Endothelial cell of umbilical vein (primary cell): ENCODE results near the gene NEURL1B. TPM values are rescaled to one million over a fixed set of nuclear protein-coding genes. Genes with fewer than 3 reads are reported as not detected.

Source experiments
- BruUV-seq: library from RNA; stranded (reverse); fragments of 400-500 nt; replicated peaks from 2 replicates; lab custom pipeline; 2021; lab: Mats Ljungman, UMichigan
- CTCF ChIA-PET: fragments of 300-600, 350-600 bp; sonication (Branson Sonifier 250); formaldehyde crosslinking; loops from one replicate; lab custom pipeline; 2021; ENCODE audit warnings: antibody characterized with exemption, inconsistent platforms; lab: Charles Lee
- POLR2A ChIA-PET: fragments of 300-600, 350-600 bp; sonication (Branson Sonifier 250); formaldehyde crosslinking; loops from one replicate; lab custom pipeline; 2021; ENCODE audit warnings: antibody characterized with exemption, inconsistent platforms; lab: Charles Lee
- DNase-seq: peaks from one replicate; pipeline ENCODE4 v3.0.0-alpha.2; 2011; ENCODE audit warnings: low read depth, low spot score
- FAIRE-seq: peaks from 2 replicates; lab custom pipeline; 2011; peaks lifted over from hg19 to GRCh38; lab: Jason Lieb, UNC
- H2AFZ ChIP-seq: 2 replicates; pipeline ENCODE4 v1.6.0; 2012; ENCODE audit warnings: low read depth, low read length, control low read depth, inconsistent platforms
- H3K27ac ChIP-seq: 2 replicates; pipeline ENCODE4 v1.5.1; 2011; ENCODE audit warnings: low read depth, mild to moderate bottlenecking, control low read depth, low read length, moderate library complexity; ENCODE audit not compliant: insufficient read depth
- H3K27me3 ChIP-seq, 2 experiments: 2 replicates each; pipeline versions ENCODE4 v1.6.0 to v1.6.1; 2011; ENCODE audit warnings: low read length in 2 of 2, mixed read lengths in 1 of 2; ENCODE audit not compliant: control insufficient read depth in 2 of 2, insufficient read depth in 2 of 2
- H3K36me3 ChIP-seq, 2 experiments: 2 replicates in 1 of 2; 3 replicates in 1 of 2; pipeline ENCODE4 v1.5.1; 2011; ENCODE audit warnings: low read length in 2 of 2, mild to moderate bottlenecking in 1 of 2, moderate library complexity in 1 of 2; ENCODE audit not compliant: control insufficient read depth in 2 of 2, insufficient read depth in 2 of 2; ENCODE audit errors: extremely low read depth in 1 of 2
- H3K4me1 ChIP-seq: 3 replicates; pipeline ENCODE4 v1.5.1; 2011; ENCODE audit warnings: mild to moderate bottlenecking, low read length; ENCODE audit not compliant: control insufficient read depth, insufficient read depth; ENCODE audit errors: extremely low read depth
- H3K4me2 ChIP-seq: 2 replicates; pipeline ENCODE4 v1.6.1; 2011; ENCODE audit warnings: low read length, control low read depth, mixed read lengths; ENCODE audit not compliant: insufficient read depth
- H3K4me3 ChIP-seq, 3 experiments: fragments of 200-600 bp in 1 of 3; sonication (generic), shearing (Covaris generic) in 1 of 3; replicated peaks in 1 of 3; 2 replicates each; pipeline ENCODE4 v1.5.1; 2011 to 2016; ENCODE audit warnings: control low read depth in 3 of 3, low read length in 3 of 3, mild to moderate bottlenecking in 2 of 3, inconsistent platforms in 1 of 3, low read depth in 1 of 3, moderate library complexity in 1 of 3; ENCODE audit not compliant: insufficient read depth in 1 of 3
- H3K79me2 ChIP-seq: 2 replicates; pipeline ENCODE4 v1.6.0; 2012; ENCODE audit warnings: low read length, inconsistent platforms; ENCODE audit not compliant: control insufficient read depth, insufficient read depth
- H3K9ac ChIP-seq: replicated peaks from 2 replicates; pipeline ENCODE3; 2011; ENCODE audit warnings: low read length, control low read depth; ENCODE audit not compliant: insufficient read depth; ENCODE audit errors: extremely low read depth
- H3K9me1 ChIP-seq: replicated peaks from 3 replicates; pipeline ENCODE4 v1.6.0; 2011; ENCODE audit warnings: mild to moderate bottlenecking, low read length; ENCODE audit not compliant: control insufficient read depth, insufficient read depth; ENCODE audit errors: extremely low read depth
- H3K9me3 ChIP-seq: replicated peaks from 2 replicates; pipeline ENCODE4 v1.5.1; 2012; ENCODE audit warnings: low read length, inconsistent platforms; ENCODE audit not compliant: control insufficient read depth, insufficient read depth
- H4K20me1 ChIP-seq: replicated peaks from 2 replicates; pipeline ENCODE3; 2011; ENCODE audit warnings: mild to moderate bottlenecking, low read length; ENCODE audit not compliant: control insufficient read depth, insufficient read depth; ENCODE audit errors: extremely low read depth
- EZH2 ChIP-seq: IDR thresholded peaks from 2 replicates; pipeline ENCODE4 v1.6.1; 2012; ENCODE audit warnings: borderline replicate concordance, low read depth, mild to moderate bottlenecking, moderate library complexity, low read length, inconsistent platforms; ENCODE audit not compliant: severe bottlenecking
- FOS ChIP-seq: IDR thresholded peaks from 2 replicates; pipeline ENCODE4 v1.6.1; 2011; ENCODE audit warnings: mild to moderate bottlenecking, low read length, moderate library complexity, borderline replicate concordance; ENCODE audit not compliant: insufficient read depth
- GATA2 ChIP-seq: IDR thresholded peaks from 2 replicates; pipeline ENCODE4 v1.7.0; 2011; ENCODE audit warnings: low read depth, mild to moderate bottlenecking, moderate library complexity, mixed read lengths, low read length; ENCODE audit not compliant: insufficient read length, insufficient read depth
- JUN ChIP-seq: IDR thresholded peaks from 2 replicates; pipeline ENCODE4 v1.6.1; 2011; ENCODE audit warnings: borderline replicate concordance, low read depth; ENCODE audit not compliant: insufficient read length, insufficient read depth
- MAX ChIP-seq: IDR thresholded peaks from 2 replicates; pipeline ENCODE4 v1.6.1; 2011; ENCODE audit not compliant: insufficient read depth, insufficient read length
- MYC ChIP-seq: IDR thresholded peaks from one replicate; pipeline ENCODE4 v1.6.1; 2011; ENCODE audit warnings: mild to moderate bottlenecking, low read depth, low read length
- POLR2A ChIP-seq: IDR thresholded peaks from 2 replicates; pipeline ENCODE4 v1.6.1; 2012; ENCODE audit warnings: low read depth, mild to moderate bottlenecking, control low read depth, low read length
- POLR2AphosphoS5 ChIP-seq: IDR thresholded peaks from 2 replicates; pipeline ENCODE4 v1.6.1; 2012; ENCODE audit warnings: low read depth, mild to moderate bottlenecking, control low read depth, low read length, moderate library complexity; ENCODE audit not compliant: insufficient read depth
- dilution Hi-C: fragments of 300-500 bp; cut with MboI; formaldehyde crosslinking; loops from one replicate; pipeline ENCODE4 v1.15.0; 2019; ENCODE audit warnings: low sequenced_read_pairs; ENCODE audit not compliant: extremely low pct_ligation_motif_present
- intact Hi-C: fragments of 100-400 bp; cut with micrococcal nuclease; formaldehyde crosslinking; loops from one replicate; pipeline ENCODE4 v1.10.0; 2022
- polyA plus RNA-seq, 4 experiments: library from polyadenylated mRNA; depleted of rRNA in 3 of 4; stranded (reverse) in 3 of 4; unstranded in 1 of 4; fragments of >200 nt; gene quantifications; 2 replicates each; pipeline versions ENCODE4 v1.2.1 to v1.2.3, GENCODE V29; 2011 to 2012; ENCODE audit warnings: missing spikeins in 1 of 4
- total RNA-seq: library from RNA; stranded (reverse); gene quantifications from 2 replicates; pipeline ENCODE4 v1.2.3, GENCODE V29; 2021
- TF ChIP-seq, protein P1 (sequence below), 2 donors: IDR thresholded peaks; 1 replicate in 1 of 2; 2 replicates in 1 of 2; pipeline ENCODE4 v1.5.1; 2011; ENCODE audit warnings: low read length in 2 of 2, mild to moderate bottlenecking in 2 of 2, moderate library complexity in 2 of 2, control low read depth in 1 of 2, inconsistent platforms in 1 of 2, low read depth in 1 of 2; ENCODE audit not compliant: insufficient read depth in 1 of 2; ENCODE audit errors: extremely low read depth in 1 of 2

NEURL1B gene
- total and polyA plus RNA-seq, 2 donors (not counting 3 experiments of a cell fraction or from before 2014, with no cell fraction given), result 0.44 to 1.6 TPM

- H4K20me1 ChIP-seq, result no peaks in the 10 kb centered on the region
- dilution Hi-C loops (no loop called here), intact Hi-C loops (no loop called here)
- ChIA-PET CTCF (interaction anchor here (0.9 kb wide), 1 partner anchor 14 kb away, joined by 3 read pairs; no protein-coding TSS in a partner anchor), POLR2A (no interaction called here)
- no peak overlapping the region for H3K9ac ChIP-seq
- peaks cover 6% of the 10 kb centered on the region for H3K4me1 ChIP-seq
- no peak overlapping the region for H3K27ac ChIP-seq
- no peak for DNase-seq
- no TSS peak for BruUV-seq
- FAIRE-seq, result no peak
- H2AFZ ChIP-seq, result no peak overlapping the region
- no peaks in the 10 kb centered on the region for H3K27me3 ChIP-seq
- H3K79me2 ChIP-seq, result no peaks in the 10 kb centered on the region
- H3K4me3 ChIP-seq, result no peak overlapping the region
- no peak overlapping the region for H3K4me2 ChIP-seq
- no peaks in the 10 kb centered on the region for H3K9me3 ChIP-seq
- H3K36me3 ChIP-seq, result no peaks in the 10 kb centered on the region
- no peaks in the 10 kb centered on the region for H3K9me1 ChIP-seq
- no peak for TF ChIP-seq GATA2
Measured at GRCh38 chr5:172658961-172659501, 18.0 kb downstream of the NEURL1B start.

DNA sequence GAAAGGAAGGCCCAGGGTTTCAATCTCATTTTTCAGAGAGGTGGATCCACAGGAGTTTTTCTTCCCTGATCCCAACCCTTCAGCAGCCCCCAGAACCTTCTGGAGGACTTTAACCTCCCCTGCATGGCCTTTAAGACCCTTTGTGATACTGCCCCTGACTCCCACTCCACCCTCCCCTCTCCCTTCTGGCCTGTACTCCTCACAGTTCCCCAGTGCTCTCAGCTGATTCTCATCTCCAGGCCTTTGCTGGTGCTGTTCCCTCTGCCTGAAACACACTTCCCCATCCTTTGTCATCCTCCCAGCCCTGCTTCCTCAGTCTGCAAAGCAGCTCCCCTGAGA, 18.5 kb downstream of the NEURL1B start:
- dilution Hi-C loops (no loop called here), intact Hi-C loops (no loop called here)
- Histone ChIP-seq H3K9ac (no peak overlapping the region), H3K27me3 (no peaks in the 10 kb centered on the region), H3K9me3 (no peaks in the 10 kb centered on the region), H3K4me3 (no peak overlapping the region), H3K27ac (no peak overlapping the region), H3K4me1 (peaks cover 6% of the 10 kb centered on the region), H3K36me3 (no peaks in the 10 kb centered on the region), H3K4me2 (no peak overlapping the region), H3K79me2 (no peaks in the 10 kb centered on the region), H4K20me1 (no peaks in the 10 kb centered on the region), H2AFZ (no peak overlapping the region), H3K9me1 (no peaks in the 10 kb centered on the region)
- CTCF ChIA-PET, result no interaction called here
- POLR2A ChIA-PET, result no interaction called here
- FAIRE-seq (no peak), DNase-seq (no peak)
- no TSS peak for BruUV-seq
- TF ChIP-seq POLR2AphosphoS5, result no peak
- TF ChIP-seq, protein P1, sequence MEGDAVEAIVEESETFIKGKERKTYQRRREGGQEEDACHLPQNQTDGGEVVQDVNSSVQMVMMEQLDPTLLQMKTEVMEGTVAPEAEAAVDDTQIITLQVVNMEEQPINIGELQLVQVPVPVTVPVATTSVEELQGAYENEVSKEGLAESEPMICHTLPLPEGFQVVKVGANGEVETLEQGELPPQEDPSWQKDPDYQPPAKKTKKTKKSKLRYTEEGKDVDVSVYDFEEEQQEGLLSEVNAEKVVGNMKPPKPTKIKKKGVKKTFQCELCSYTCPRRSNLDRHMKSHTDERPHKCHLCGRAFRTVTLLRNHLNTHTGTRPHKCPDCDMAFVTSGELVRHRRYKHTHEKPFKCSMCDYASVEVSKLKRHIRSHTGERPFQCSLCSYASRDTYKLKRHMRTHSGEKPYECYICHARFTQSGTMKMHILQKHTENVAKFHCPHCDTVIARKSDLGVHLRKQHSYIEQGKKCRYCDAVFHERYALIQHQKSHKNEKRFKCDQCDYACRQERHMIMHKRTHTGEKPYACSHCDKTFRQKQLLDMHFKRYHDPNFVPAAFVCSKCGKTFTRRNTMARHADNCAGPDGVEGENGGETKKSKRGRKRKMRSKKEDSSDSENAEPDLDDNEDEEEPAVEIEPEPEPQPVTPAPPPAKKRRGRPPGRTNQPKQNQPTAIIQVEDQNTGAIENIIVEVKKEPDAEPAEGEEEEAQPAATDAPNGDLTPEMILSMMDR (IDR thresholded peaks at IDR 0.05; ENCODE audit: extremely low read depth in 1 of 2, insufficient read depth in 1 of 2, low read depth in 1 of 2, low read length in 2 of 2), result no peak
- no peak for TF ChIP-seq FOS
- no peak for TF ChIP-seq MYC
- TF ChIP-seq EZH2, result no peak
- no peak for TF ChIP-seq POLR2A
- TF ChIP-seq JUN, result no peak
- no peak for TF ChIP-seq GATA2
- TF ChIP-seq MAX, result no peak
